ENCODE data around the gene CCNY. TPM values are rescaled to one million over a fixed set of nuclear protein-coding genes. Genes with fewer than 3 reads are reported as not detected.

CCNY gene
- total and polyA plus RNA-seq, 8 donors: 10.6 to 41.7 (median 26.6) TPM

DNA sequence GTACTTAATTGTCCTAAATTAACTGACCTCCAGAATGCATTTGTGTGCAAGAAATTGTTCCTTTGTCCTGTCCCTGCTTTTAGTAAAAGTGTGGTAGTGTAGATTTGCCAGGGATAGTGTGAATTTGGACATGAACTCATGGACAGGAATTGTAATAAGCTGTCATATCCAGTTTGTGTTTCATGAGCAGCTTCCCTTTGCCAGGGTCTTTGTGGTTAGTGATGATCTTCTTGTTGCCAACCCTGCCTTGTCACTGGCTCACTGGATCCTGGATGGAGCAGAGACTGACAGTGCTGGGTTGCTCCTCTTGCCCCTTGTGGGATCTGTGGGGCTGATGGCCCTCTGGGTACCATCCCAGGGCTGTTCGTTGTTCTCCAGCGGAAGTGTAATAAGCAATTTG, 110.1 kb downstream of the CCNY start:
- Histone ChIP-seq H3K36me3 (no peaks in the 10 kb centered on the region), H3K4me3 (no peak overlapping the region), H3K27ac (no peak overlapping the region), H3K4me1 (peaks cover 18 to 40% (median 35%) of the 10 kb centered on the region in 3 donors), H3K27me3 (no peaks in the 10 kb centered on the region), H3K9me3 (peaks cover 0 to 9% (median 0%) of the 10 kb centered on the region in 4 donors)
- ATAC-seq: no peak
- intact Hi-C loops (cut with DNase I): no loop called here
- DNase-seq: no peak
- no peak for TF ChIP-seq CTCF (IDR thresholded peaks at IDR 0.05)
- WGBS, 2 donors: 83 to 86% methylated on average over 2 of the region's 2 CpGs
- no peak for FAIRE-seq

DNA sequence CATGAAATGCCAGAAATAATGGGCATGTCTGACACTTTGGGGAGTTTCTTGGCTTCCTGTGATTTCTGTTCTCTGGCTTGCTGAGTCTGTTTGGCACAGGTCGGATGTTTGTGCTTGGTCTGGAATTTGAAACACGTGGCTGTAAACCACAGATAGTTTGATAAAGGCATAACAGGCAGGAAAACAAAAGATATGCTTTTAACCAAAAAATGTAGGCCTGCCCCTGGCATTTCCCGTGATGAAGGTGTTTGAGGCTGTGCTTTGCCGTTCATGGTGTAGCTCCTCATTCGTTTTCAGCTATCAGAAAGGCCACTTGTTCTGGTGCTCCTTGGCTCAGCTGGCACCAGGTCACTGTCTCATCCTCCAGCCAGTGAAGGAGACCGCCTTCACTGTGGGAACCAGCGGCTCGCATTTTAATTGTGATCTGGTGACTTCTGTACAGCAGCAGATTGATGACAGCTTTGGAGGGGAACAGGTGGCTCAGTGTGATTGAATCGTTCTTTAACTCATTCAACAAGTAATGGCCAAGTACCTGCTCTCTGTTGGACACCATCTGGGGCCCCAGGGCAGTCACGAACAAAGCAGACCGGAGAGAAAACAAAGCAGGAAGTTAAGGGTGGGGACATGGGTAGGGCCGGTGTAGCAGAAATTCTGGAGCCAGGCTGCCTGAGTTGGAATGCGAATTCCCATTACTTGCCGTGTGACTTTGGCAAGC, 111.5 kb downstream of the CCNY start:
- H3K27ac ChIP-seq: peak overlapping the region; percentile 20 to 70 (median 58)
- no peak for TF ChIP-seq CTCF (IDR thresholded peaks at IDR 0.05)
- FAIRE-seq (no peak), DNase-seq (peak in 1 of 6 donors; percentile 21), ATAC-seq (peak; percentile 58 to 78 (median 66))
- intact Hi-C loops (cut with DNase I): no loop called here
- no peaks in the 10 kb centered on the region for H3K27me3 ChIP-seq
- H3K4me3 ChIP-seq: no peak overlapping the region
- 20 to 23% methylated on average over 14 of the region's 14 CpGs for WGBS, 2 donors
- H3K9me3 ChIP-seq: peaks cover 0 to 9% (median 0%) of the 10 kb centered on the region in 4 donors
- peaks cover 29 to 53% (median 49%) of the 10 kb centered on the region in 3 donors for H3K4me1 ChIP-seq
- no peaks in the 10 kb centered on the region for H3K36me3 ChIP-seq

GRCh38 chr10:35448687-35449662, 112.7 kb downstream of the CCNY start:
- peaks cover 29 to 61% (median 53%) of the 10 kb centered on the region in 3 donors for H3K4me1 ChIP-seq
- no peak overlapping the region for H3K4me3 ChIP-seq
- H3K9me3 ChIP-seq: peaks cover 0 to 3% (median 0%) of the 10 kb centered on the region in 4 donors
- intact Hi-C loops (cut with DNase I): no loop called here
- ATAC-seq: peak in 3 of 4 donors; percentile 45 to 54 (median 50)
- H3K27ac ChIP-seq: peak overlapping the region; percentile 20 to 70 (median 58)
- peak in 2 of 6 donors; percentile 28 to 48 for DNase-seq
- no peak for TF ChIP-seq CTCF (IDR thresholded peaks at IDR 0.05)
- no peak for FAIRE-seq
- 77% methylated on average over 11 of the region's 11 CpGs for WGBS, 2 donors
- no peaks in the 10 kb centered on the region for H3K36me3 ChIP-seq
- H3K27me3 ChIP-seq: no peaks in the 10 kb centered on the region

DNA sequence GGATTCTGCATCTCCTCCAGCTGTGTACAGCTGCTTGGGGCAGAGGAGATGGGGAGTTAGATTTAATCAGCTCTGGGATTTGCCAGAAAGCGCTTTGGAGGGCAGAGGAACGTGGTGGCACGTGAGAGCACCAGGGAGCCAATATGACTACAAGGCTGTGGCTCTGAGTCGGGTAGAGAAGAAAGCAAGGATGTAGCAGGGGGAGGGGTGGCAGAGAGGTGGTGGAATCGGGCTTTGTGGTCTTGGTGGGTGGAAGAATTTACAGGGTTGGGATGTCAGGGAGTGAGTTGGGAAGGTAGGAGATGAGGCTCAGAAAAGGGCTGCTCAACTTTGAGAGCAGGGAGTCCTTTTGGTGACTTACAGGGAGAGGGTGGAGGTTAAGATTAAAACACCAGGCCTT, 113.6 kb downstream of the CCNY start:
- ATAC-seq (no peak), FAIRE-seq (no peak), DNase-seq (no peak)
- Histone ChIP-seq H3K9me3 (no peaks in the 10 kb centered on the region), H3K27ac (peak overlapping the region in 2 of 4 donors; percentile 12 to 64), H3K4me1 (peaks cover 34 to 71% (median 60%) of the 10 kb centered on the region in 3 donors), H3K36me3 (no peaks in the 10 kb centered on the region), H3K27me3 (no peaks in the 10 kb centered on the region), H3K4me3 (no peak overlapping the region)
- TF ChIP-seq CTCF (IDR thresholded peaks at IDR 0.05): no peak
- intact Hi-C loops (cut with DNase I): no loop called here
- WGBS, 2 donors: 84 to 85% methylated on average over 5 of the region's 5 CpGs
